Measurements from ENCODE around the gene RPP21. TPM values are rescaled to one million over a fixed set of nuclear protein-coding genes. Genes with fewer than 3 reads are reported as not detected.

Gene RPP21
- total RNA-seq, 1 donor from 2014 or later = 74.3 TPM

GRCh38 chr6:30378290-30378937 lies 33.5 kb downstream of the RPP21 start:
- TF ChIP-seq, protein P1, sequence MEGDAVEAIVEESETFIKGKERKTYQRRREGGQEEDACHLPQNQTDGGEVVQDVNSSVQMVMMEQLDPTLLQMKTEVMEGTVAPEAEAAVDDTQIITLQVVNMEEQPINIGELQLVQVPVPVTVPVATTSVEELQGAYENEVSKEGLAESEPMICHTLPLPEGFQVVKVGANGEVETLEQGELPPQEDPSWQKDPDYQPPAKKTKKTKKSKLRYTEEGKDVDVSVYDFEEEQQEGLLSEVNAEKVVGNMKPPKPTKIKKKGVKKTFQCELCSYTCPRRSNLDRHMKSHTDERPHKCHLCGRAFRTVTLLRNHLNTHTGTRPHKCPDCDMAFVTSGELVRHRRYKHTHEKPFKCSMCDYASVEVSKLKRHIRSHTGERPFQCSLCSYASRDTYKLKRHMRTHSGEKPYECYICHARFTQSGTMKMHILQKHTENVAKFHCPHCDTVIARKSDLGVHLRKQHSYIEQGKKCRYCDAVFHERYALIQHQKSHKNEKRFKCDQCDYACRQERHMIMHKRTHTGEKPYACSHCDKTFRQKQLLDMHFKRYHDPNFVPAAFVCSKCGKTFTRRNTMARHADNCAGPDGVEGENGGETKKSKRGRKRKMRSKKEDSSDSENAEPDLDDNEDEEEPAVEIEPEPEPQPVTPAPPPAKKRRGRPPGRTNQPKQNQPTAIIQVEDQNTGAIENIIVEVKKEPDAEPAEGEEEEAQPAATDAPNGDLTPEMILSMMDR (IDR thresholded peaks at IDR 0.05; ENCODE audit: insufficient read depth, low read length, poor library complexity, severe bottlenecking) = no peak
- Histone ChIP-seq H3K36me3 (ENCODE audit: control insufficient read depth, insufficient read depth, low read length) (no peaks in the 10 kb centered on the region), H3K27me3 (ENCODE audit: control insufficient read depth, insufficient read depth, low read length) (peaks cover 2% of the 10 kb centered on the region), H3K4me3 (ENCODE audit: low read depth, low read length) (no peak overlapping the region)
- peak; percentile 2 for DNase-seq (ENCODE audit: low read depth)

DNA sequence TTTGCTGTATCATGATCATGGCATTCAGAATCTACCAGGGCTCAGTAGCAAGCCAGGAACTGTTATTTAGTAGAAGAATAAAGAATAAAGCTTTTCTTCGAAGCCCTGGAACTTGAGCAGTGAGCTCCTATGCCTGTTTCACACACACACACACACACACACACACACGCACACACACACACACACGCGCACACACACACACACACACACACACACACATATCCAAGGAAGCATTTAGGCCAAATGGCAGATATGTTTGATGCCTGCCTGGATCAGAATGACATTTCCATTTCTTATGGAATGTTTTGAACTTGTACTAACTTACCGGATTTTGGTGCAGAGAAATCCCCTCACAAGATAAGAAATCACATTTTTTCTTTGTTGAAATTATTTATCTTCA lies 35.5 kb downstream of the RPP21 start:
- Histone ChIP-seq H3K36me3 (ENCODE audit: control insufficient read depth, insufficient read depth, low read length) (no peaks in the 10 kb centered on the region), H3K4me3 (ENCODE audit: low read depth, low read length) (no peak overlapping the region), H3K27me3 (ENCODE audit: control insufficient read depth, insufficient read depth, low read length) (peaks cover 2% of the 10 kb centered on the region)
- DNase-seq (ENCODE audit: low read depth) = no peak
- TF ChIP-seq, protein P1 (IDR thresholded peaks at IDR 0.05; ENCODE audit: insufficient read depth, low read length, poor library complexity, severe bottlenecking) = no peak

DNA sequence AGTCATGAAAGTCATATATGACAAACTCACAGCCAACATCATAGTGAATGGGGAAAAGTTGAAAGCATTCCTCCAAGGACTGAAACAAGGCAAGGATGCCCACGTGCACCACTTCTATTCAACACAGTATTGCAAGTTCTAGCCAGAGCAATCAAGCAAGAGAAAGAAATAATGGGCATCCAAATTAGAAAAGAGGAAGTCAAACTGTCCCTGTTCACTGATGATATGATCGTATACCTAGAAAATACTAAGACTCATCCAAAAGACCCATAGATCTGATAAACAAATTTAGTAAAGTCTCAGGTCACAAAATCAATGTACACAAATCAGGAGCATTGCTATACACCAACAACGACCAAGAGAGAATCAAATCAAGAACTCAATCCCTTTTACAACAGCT lies 41.2 kb downstream of the RPP21 start:
- no peak for DNase-seq (ENCODE audit: low read depth)
- Histone ChIP-seq H3K27me3 (ENCODE audit: control insufficient read depth, insufficient read depth, low read length) (peaks cover 4% of the 10 kb centered on the region), H3K36me3 (ENCODE audit: control insufficient read depth, insufficient read depth, low read length) (no peaks in the 10 kb centered on the region), H3K4me3 (ENCODE audit: low read depth, low read length) (no peak overlapping the region)
- TF ChIP-seq, protein P1 (IDR thresholded peaks at IDR 0.05; ENCODE audit: insufficient read depth, low read length, poor library complexity, severe bottlenecking) = no peak

DNA sequence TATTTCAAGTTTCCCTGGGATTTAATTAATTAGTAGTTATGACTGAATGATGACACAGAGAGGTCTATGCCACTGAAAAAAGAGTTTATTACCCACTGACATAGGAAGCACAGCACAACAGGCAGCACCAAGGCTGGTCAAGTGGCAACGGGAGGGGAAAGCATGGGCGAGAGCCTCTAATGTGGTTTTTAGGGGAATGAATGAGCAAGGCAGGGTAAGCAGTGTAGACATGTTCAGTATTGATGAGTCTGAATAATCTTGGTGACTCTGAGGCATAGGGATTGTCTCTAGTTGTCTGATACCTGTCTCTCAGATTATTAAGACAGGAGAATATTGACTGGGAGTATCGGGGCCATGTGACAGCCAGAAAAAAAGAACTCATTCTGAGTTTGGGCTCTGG lies 46.3 kb downstream of the RPP21 start:
- TF ChIP-seq, protein P1 (IDR thresholded peaks at IDR 0.05; ENCODE audit: insufficient read depth, low read length, poor library complexity, severe bottlenecking) = no peak
- DNase-seq (ENCODE audit: low read depth) = no peak
- H3K27me3 ChIP-seq (ENCODE audit: control insufficient read depth, insufficient read depth, low read length) = peaks cover 9% of the 10 kb centered on the region
- no peaks in the 10 kb centered on the region for H3K36me3 ChIP-seq (ENCODE audit: control insufficient read depth, insufficient read depth, low read length)
- H3K4me3 ChIP-seq (ENCODE audit: low read depth, low read length) = no peak overlapping the region

DNA sequence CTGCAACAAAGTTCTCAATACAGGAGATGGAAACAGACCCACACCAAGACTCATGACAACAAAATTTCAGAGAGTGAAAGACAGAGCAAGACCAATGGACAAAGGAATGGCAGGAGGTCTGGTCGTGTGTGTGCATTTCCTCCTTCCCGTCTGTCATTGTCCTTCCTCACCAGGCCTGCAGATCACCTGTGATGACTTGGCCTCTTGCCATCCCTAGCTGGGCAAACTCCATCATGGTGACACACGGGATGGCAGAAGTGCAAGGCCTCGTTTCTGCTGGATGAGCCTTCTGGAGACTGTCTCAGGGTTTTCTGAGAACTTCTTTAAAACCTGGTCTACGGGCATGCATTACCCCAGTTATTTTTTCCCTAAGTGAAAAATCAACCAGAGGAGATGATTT lies 49.2 kb downstream of the RPP21 start:
- peaks cover 19% of the 10 kb centered on the region for H3K27me3 ChIP-seq (ENCODE audit: control insufficient read depth, insufficient read depth, low read length)
- no peak overlapping the region for H3K4me3 ChIP-seq (ENCODE audit: low read depth, low read length)
- TF ChIP-seq, protein P1 (IDR thresholded peaks at IDR 0.05; ENCODE audit: insufficient read depth, low read length, poor library complexity, severe bottlenecking) = no peak
- DNase-seq (ENCODE audit: low read depth) = no peak
- no peaks in the 10 kb centered on the region for H3K36me3 ChIP-seq (ENCODE audit: control insufficient read depth, insufficient read depth, low read length)

Other genes with a start within 250 kb of the RPP21 start
- gene TRIM31, start 232.1 kb upstream of the RPP21 start, total RNA-seq = not detected in 2 replicates
- not detected in 2 replicates for gene TRIM40, start 209.0 kb upstream of the RPP21 start, total RNA-seq
- gene TRIM10, start 183.9 kb upstream of the RPP21 start, total RNA-seq = not detected in 2 replicates
- gene TRIM15, start 181.6 kb upstream of the RPP21 start, total RNA-seq = not detected in 2 replicates
- gene TRIM26, start 131.8 kb upstream of the RPP21 start, total RNA-seq = 40.3 and 42.0 TPM in 2 replicates
- 14.9 and 16.1 TPM in 2 replicates for gene TRIM39, start 18.2 kb upstream of the RPP21 start, total RNA-seq
- 109 and 115 TPM in 2 replicates for gene HLA-E, start 144.4 kb downstream of the RPP21 start, total RNA-seq
- gene GNL1, start 211.3 kb downstream of the RPP21 start, total RNA-seq = 31.1 and 36.7 TPM in 2 replicates
- 8.6 and 10.1 TPM in 2 replicates for gene PRR3, start 212.1 kb downstream of the RPP21 start, total RNA-seq
- 46.3 and 57.7 TPM in 2 replicates for gene ABCF1, start 226.3 kb downstream of the RPP21 start, total RNA-seq